ENCODE results near the gene PXMP4. TPM values are rescaled to one million over a fixed set of nuclear protein-coding genes. Genes with fewer than 3 reads are reported as not detected.

Gene PXMP4
- total RNA-seq, 1 experiment from 2014 or later = 18.7 TPM

GRCh38 chr20:33679758-33680485 lies 40.2 kb downstream of the PXMP4 start:
- BruUV-seq (replicated peaks) = no TSS peak
- Mint-ChIP-seq H3K36me3 (ENCODE audit: insufficient read depth, unreplicated experiment) (peaks cover 52% of the 10 kb centered on the region), H3K27me3 (ENCODE audit: unreplicated experiment) (no peaks in the 10 kb centered on the region), H3K27ac (ENCODE audit: unreplicated experiment) (no peak overlapping the region), H3K9me3 (ENCODE audit: low read depth, unreplicated experiment) (no peaks in the 10 kb centered on the region), H3K4me1 (ENCODE audit: low read depth, unreplicated experiment) (peaks cover 27% of the 10 kb centered on the region), H3K4me3 (ENCODE audit: low read depth, unreplicated experiment) (no peak overlapping the region)
- intact Hi-C loops (cut with micrococcal nuclease; ENCODE audit: unreplicated experiment) = no loop called here
- no peak for DNase-seq
- CTCF ChIA-PET = interaction anchor here (0.9 to 1.1 kb wide), 2 partner anchors 12 to 235 kb away, joined by 3 to 4 read pairs; no protein-coding TSS in a partner anchor
- TF ChIP-seq, protein P1, sequence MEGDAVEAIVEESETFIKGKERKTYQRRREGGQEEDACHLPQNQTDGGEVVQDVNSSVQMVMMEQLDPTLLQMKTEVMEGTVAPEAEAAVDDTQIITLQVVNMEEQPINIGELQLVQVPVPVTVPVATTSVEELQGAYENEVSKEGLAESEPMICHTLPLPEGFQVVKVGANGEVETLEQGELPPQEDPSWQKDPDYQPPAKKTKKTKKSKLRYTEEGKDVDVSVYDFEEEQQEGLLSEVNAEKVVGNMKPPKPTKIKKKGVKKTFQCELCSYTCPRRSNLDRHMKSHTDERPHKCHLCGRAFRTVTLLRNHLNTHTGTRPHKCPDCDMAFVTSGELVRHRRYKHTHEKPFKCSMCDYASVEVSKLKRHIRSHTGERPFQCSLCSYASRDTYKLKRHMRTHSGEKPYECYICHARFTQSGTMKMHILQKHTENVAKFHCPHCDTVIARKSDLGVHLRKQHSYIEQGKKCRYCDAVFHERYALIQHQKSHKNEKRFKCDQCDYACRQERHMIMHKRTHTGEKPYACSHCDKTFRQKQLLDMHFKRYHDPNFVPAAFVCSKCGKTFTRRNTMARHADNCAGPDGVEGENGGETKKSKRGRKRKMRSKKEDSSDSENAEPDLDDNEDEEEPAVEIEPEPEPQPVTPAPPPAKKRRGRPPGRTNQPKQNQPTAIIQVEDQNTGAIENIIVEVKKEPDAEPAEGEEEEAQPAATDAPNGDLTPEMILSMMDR (IDR thresholded peaks at IDR 0.05; ENCODE audit: unreplicated experiment) = no peak

- H3K4me3 Mint-ChIP-seq (ENCODE audit: low read depth, unreplicated experiment) = no peak overlapping the region
- intact Hi-C loops (cut with micrococcal nuclease; ENCODE audit: unreplicated experiment) = no loop called here
- no TSS peak for BruUV-seq (replicated peaks)
- CTCF ChIA-PET = interaction anchor here (0.7 to 1.1 kb wide), 2 partner anchors 10 to 12 kb away, joined by 3 to 4 read pairs; no protein-coding TSS in a partner anchor
- peaks cover 24% of the 10 kb centered on the region for H3K4me1 Mint-ChIP-seq (ENCODE audit: low read depth, unreplicated experiment)
- H3K27ac Mint-ChIP-seq (ENCODE audit: unreplicated experiment) = no peak overlapping the region
- H3K9me3 Mint-ChIP-seq (ENCODE audit: low read depth, unreplicated experiment) = no peaks in the 10 kb centered on the region
- no peak for DNase-seq
- TF ChIP-seq, protein P1 (IDR thresholded peaks at IDR 0.05; ENCODE audit: unreplicated experiment) = no peak
- no peaks in the 10 kb centered on the region for H3K27me3 Mint-ChIP-seq (ENCODE audit: unreplicated experiment)
- H3K36me3 Mint-ChIP-seq (ENCODE audit: insufficient read depth, unreplicated experiment) = peaks cover 57% of the 10 kb centered on the region
Measured at GRCh38 chr20:33677991-33678702, 42.0 kb downstream of the PXMP4 start.

DNA sequence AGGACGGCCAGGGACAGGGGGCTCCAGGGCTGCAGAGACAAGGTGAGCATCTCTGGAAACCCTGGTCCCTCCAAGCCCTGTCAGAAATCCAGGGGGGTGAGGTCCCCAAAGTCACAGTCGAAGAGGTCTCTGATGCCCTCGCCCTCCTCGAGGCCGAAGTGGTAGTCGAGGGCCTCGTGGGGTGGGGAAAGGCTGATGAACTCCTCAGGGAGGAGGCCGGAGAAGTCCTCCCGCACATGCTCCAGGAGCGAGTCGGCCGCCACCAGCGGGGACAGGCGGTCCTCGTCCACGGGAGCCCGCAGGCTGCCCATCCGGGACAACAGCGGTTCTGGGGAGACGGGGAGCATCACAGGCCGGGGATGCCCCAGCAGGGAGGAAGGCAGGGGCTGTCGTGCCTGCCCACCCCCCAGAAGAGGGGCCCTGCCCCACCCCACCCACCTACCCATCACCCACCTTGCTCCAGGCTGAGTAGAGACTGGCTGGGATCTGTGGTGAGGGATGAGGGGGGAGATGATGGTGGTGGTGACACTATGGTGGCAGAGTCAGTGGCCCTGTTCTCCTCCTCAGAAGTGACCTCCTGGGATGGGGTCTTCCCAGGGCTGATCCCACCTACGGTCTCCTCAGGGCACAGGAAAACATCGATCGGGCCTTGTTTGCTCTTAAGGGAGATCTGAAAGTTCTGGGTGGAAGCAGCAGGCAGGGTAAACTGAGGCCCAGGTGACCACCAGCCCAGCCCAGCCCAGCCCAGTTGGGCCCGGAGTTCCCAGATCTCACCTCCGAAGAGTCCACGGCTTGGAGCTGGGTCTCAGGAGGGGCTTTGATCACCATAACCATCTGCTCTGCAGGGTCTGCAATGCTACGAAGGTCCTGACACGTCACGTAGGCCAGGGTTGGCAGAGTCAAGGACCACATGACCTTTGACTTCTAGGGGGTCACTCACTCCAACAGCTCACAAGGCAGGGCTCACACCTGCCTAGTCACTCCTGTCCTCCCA lies 43.2 kb downstream of the PXMP4 start:
- H3K4me1 Mint-ChIP-seq (ENCODE audit: low read depth, unreplicated experiment) = peaks cover 22% of the 10 kb centered on the region
- TF ChIP-seq, protein P1 (IDR thresholded peaks at IDR 0.05; ENCODE audit: unreplicated experiment) = no peak
- no peaks in the 10 kb centered on the region for H3K27me3 Mint-ChIP-seq (ENCODE audit: unreplicated experiment)
- DNase-seq = no peak
- H3K27ac Mint-ChIP-seq (ENCODE audit: unreplicated experiment) = no peak overlapping the region
- no TSS peak for BruUV-seq (replicated peaks)
- H3K36me3 Mint-ChIP-seq (ENCODE audit: insufficient read depth, unreplicated experiment) = peaks cover 59% of the 10 kb centered on the region
- no peaks in the 10 kb centered on the region for H3K9me3 Mint-ChIP-seq (ENCODE audit: low read depth, unreplicated experiment)
- H3K4me3 Mint-ChIP-seq (ENCODE audit: low read depth, unreplicated experiment) = no peak overlapping the region
- CTCF ChIA-PET = interaction anchor here (0.6 kb wide), 1 partner anchor 10 kb away, joined by 4 read pairs; no protein-coding TSS in a partner anchor
- intact Hi-C loops (cut with micrococcal nuclease; ENCODE audit: unreplicated experiment) = no loop called here

DNA sequence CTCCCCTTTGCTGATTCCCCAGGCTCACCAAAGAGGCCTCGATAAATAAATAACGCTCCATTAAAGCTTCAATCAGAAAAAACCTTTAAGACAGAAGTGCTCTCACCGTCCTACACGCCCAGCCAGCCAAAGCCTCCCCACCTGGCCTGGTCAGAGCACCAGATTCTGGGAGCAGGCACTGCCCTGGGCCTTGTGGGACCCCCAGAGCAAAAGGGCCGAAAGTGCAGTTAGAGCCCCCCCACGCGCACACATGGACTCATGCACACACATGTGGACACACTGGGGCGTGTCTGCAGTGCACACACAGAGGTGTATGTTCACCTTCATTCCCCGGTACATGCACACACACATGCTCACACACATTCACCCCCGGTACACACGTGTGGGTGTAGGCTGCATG lies 44.0 kb downstream of the PXMP4 start:
- Mint-ChIP-seq H3K4me3 (ENCODE audit: low read depth, unreplicated experiment) (no peak overlapping the region), H3K4me1 (ENCODE audit: low read depth, unreplicated experiment) (peaks cover 18% of the 10 kb centered on the region)

More for the DNA sequence above, 44.0 kb downstream of the PXMP4 start:
- Mint-ChIP-seq H3K27ac (ENCODE audit: unreplicated experiment) (no peak overlapping the region), H3K36me3 (ENCODE audit: insufficient read depth, unreplicated experiment) (peaks cover 56% of the 10 kb centered on the region), H3K9me3 (ENCODE audit: low read depth, unreplicated experiment) (no peaks in the 10 kb centered on the region), H3K27me3 (ENCODE audit: unreplicated experiment) (no peaks in the 10 kb centered on the region)
- BruUV-seq (replicated peaks) = no TSS peak
- TF ChIP-seq, protein P1 (IDR thresholded peaks at IDR 0.05; ENCODE audit: unreplicated experiment) = no peak
- CTCF ChIA-PET = interaction anchor here (0.6 kb wide), 1 partner anchor 9 kb away, joined by 4 read pairs; no protein-coding TSS in a partner anchor
- DNase-seq = no peak
- intact Hi-C loops (cut with micrococcal nuclease; ENCODE audit: unreplicated experiment) = no loop called here

All from Calu3 (cell line).